Heart left ventricle (tissue), 16 donors: Measurements from ENCODE around the gene IL2RG. TPM values are rescaled to one million over a fixed set of nuclear protein-coding genes. Genes with fewer than 3 reads are reported as not detected.

Experiments
- ATAC-seq, 4 donors: fragments of 200-7000 bp; cut with Tn5 transposase; one replicate each; pipeline ENCODE4 v1.9.1; 2020 to 2022; ENCODE audit warnings: moderate library complexity in 4 of 4, mild to moderate bottlenecking in 3 of 4, moderate number of reproducible peaks in 1 of 4
- DNase-seq, 5 donors: peaks; one replicate each; pipeline ENCODE4 v3.0.0-alpha.2; 2020
- H3K27ac ChIP-seq, 12 donors: fragments of 200-600 bp; sonication (generic) in 4 of 12; one replicate each; pipeline versions ENCODE4 v1.5.0 to v1.8.0; 2016 to 2022; ENCODE audit warnings: mild to moderate bottlenecking in 2 of 12
- H3K27me3 ChIP-seq, 9 donors: fragments of 200-600 bp; sonication (generic) in 2 of 9; one replicate each; pipeline versions ENCODE4 v1.5.1 to v1.8.0; 2016 to 2022; ENCODE audit warnings: mild to moderate bottlenecking in 3 of 9
- H3K36me3 ChIP-seq, 9 donors: fragments of 200-600 bp; sonication (generic) in 2 of 9; one replicate each; pipeline versions ENCODE4 v1.5.0 to v1.8.0; 2018 to 2022; ENCODE audit warnings: mild to moderate bottlenecking in 2 of 9
- H3K4me1 ChIP-seq, 12 donors: fragments of 200-600 bp; sonication (generic) in 4 of 12; one replicate each; pipeline versions ENCODE4 v1.5.0 to v1.8.0; 2016 to 2022; ENCODE audit warnings: mild to moderate bottlenecking in 3 of 12
- H3K4me3 ChIP-seq, 12 donors: fragments of 200-600 bp; sonication (generic) in 4 of 12; one replicate each; pipeline versions ENCODE4 v1.5.0 to v1.8.0; 2017 to 2022; ENCODE audit warnings: mild to moderate bottlenecking in 9 of 12, moderate library complexity in 4 of 12
- H3K9me3 ChIP-seq, 12 donors: fragments of 200-600 bp; sonication (generic) in 4 of 12; one replicate each; pipeline versions ENCODE4 v1.5.0 to v1.8.0; 2016 to 2022; ENCODE audit warnings: mild to moderate bottlenecking in 1 of 12
- CTCF ChIP-seq, 12 donors: fragments of 200-600 bp; sonication (generic) in 4 of 12; IDR thresholded peaks; one replicate each; pipeline versions ENCODE4 v1.5.0 to v1.8.0; 2018 to 2022; ENCODE audit warnings: antibody characterized with exemption in 12 of 12, mild to moderate bottlenecking in 5 of 12
- POLR2A ChIP-seq, 2 donors: fragments of 450-650 bp; IDR thresholded peaks; one replicate each; pipeline ENCODE4 v1.6.1; 2017; ENCODE audit warnings: antibody characterized with exemption in 2 of 2, mild to moderate bottlenecking in 2 of 2, moderate library complexity in 2 of 2
- WGBS, 4 donors: extraction: QIAGEN DNeasy Blood & Tissue Kit in 2 of 4; methylation state at CpG; one replicate each; pipeline versions ENCODE4 v1.1.5 to v1.1.7; 2013 to 2018; 5-methylcytosine and 5-hydroxymethylcytosine counted together
- intact Hi-C, 10 donors: fragments of 100-400 bp; cut with DNase I; formaldehyde crosslinking; loops; one replicate each; pipeline versions ENCODE4 v1.11.1 to v1.14.2; 2022
- polyA plus RNA-seq, 2 donors: library from polyadenylated mRNA; stranded (reverse); fragments of 200-250 nt; gene quantifications; one replicate each; pipeline ENCODE4 v1.2.3, GENCODE V29; 2013
- total RNA-seq, 9 donors: library from RNA; depleted of rRNA in 2 of 9; stranded (reverse); fragments of >200 nt in 2 of 9; fragmentation: NEBNext Ultra II Directional in 3 of 9; extraction: Animal tissue kit (Norgen Biotek cat#: 25700) in 3 of 9; gene quantifications; one replicate each; pipeline versions ENCODE4 v1.1.0 to v1.2.4, GENCODE V29; 2016 to 2023
- donor health status: ischemic (EF 13 %, LVEDD 7.1; RV severe dilation, severe dysfunction).
- donor health status: healthy with polysubstance abuse.
- donor health status: DM: no; HTN: yes; CAD: no.
- donor health status: DM: no; HTN: no; CAD: no.
- donor health status: ischemic (EF 25% LVEDD 6.9; RV normal size, moderate dysfunction).
- donor health status: ischemic (EF 25% LVEDD 5.7; RV mildly dilated, moderate dysfunction).
- donor health status: healthy.
- donor health status: DM: yes; HTN: yes; CAD: no.
- donor health status: ischemic (EF 35%, LVEDD 5.7; RV mildly dilated, moderate dysfunction).
- donor health status: nonischemic (EF 11% LVEDD 7.7; RV severe dilation, severe dysfunction).
- donor health status: DM: yes; HTN: yes; CAD: no.
- donor health status: PGD.
- donor health status: ischemic (EF 29% LVEDD 5.4; RV normal size, mild dysfunction).
- donor health status: nonischemic (EF 23%, LVEDD 6.1; RV moderate dilation, normal function).

Gene IL2RG
- total and polyA plus RNA-seq, 11 donors, result 0.44 to 25.2 (median 2.0) TPM

- DNase-seq (no peak), ATAC-seq (no peak)
- TF ChIP-seq POLR2A (IDR thresholded peaks at IDR 0.05) (no peak), CTCF (IDR thresholded peaks at IDR 0.05) (no peak)
- peaks cover 0 to 2% (median 0%) of the 10 kb centered on the region in 9 donors for H3K36me3 ChIP-seq
- WGBS, 4 donors, result 81 to 87% (median 83%) methylated on average over 18 to 28 of the region's 28 CpGs
- no peaks in the 10 kb centered on the region for H3K9me3 ChIP-seq
- H3K4me3 ChIP-seq, result no peak overlapping the region
- peaks cover 0 to 3% (median 0%) of the 10 kb centered on the region in 9 donors for H3K27me3 ChIP-seq
- no peak overlapping the region for H3K27ac ChIP-seq
- H3K4me1 ChIP-seq, result peaks cover 0 to 12% (median 2%) of the 10 kb centered on the region in 12 donors
- intact Hi-C loops, result loop anchor here in 1 of 10 donors (10.0 kb wide), 1 partner anchor 107 kb away; the partner anchor contains the start of gene ZMYM3
These were observed 36.3 kb upstream of the IL2RG start for GRCh38 chrX:71147496-71148277.

GRCh38 chrX:71144651-71145050 is 33.3 kb upstream of the IL2RG start, which contains the start of gene NLGN3:
NLGN3 (plus strand) TSS chrX:71144841; CDS start chrX:71147750, 2,909 bp downstream.
- Histone ChIP-seq H3K36me3 (peaks cover 0 to 26% (median 13%) of the 10 kb centered on the region in 9 donors), H3K9me3 (no peaks in the 10 kb centered on the region), H3K27ac (no peak within 1 kb of the TSS), H3K4me3 (peak within 1 kb of the TSS in 9 of 12 donors; percentile 16 to 48 (median 28)), H3K4me1 (peaks cover 0 to 12% (median 2%) of the 10 kb centered on the region in 12 donors), H3K27me3 (no peaks in the 10 kb centered on the region)
- TF ChIP-seq POLR2A (IDR thresholded peaks at IDR 0.05), result no peak
- no peak for TF ChIP-seq CTCF (IDR thresholded peaks at IDR 0.05)
- 8 to 35% (median 21%) methylated on average over 27 to 28 of the region's 28 CpGs for WGBS, 4 donors
- DNase-seq (no peak), ATAC-seq (no peak)
- intact Hi-C loops, result loop anchor here in 1 of 10 donors (10.0 kb wide), 1 partner anchor 110 kb away; the partner anchor contains the start of gene ZMYM3

- no peak for TF ChIP-seq POLR2A (IDR thresholded peaks at IDR 0.05)
- no peak for TF ChIP-seq CTCF (IDR thresholded peaks at IDR 0.05)
- Histone ChIP-seq H3K9me3 (no peaks in the 10 kb centered on the region), H3K4me1 (peaks cover 0 to 12% (median 2%) of the 10 kb centered on the region in 12 donors), H3K27ac (no peak overlapping the region), H3K27me3 (no peaks in the 10 kb centered on the region), H3K36me3 (peaks cover 0 to 36% (median 19%) of the 10 kb centered on the region in 9 donors), H3K4me3 (no peak overlapping the region)
- ATAC-seq (peak in 1 of 4 donors; percentile 46), DNase-seq (peak in 3 of 5 donors; percentile 30 to 42 (median 33))
- 26 to 55% (median 46%) methylated on average over 4 to 6 of the region's 6 CpGs for WGBS, 4 donors
- intact Hi-C loops, result loop anchor here in 1 of 10 donors (10.0 kb wide), 1 partner anchor 111 kb away; the partner anchor contains the start of gene ZMYM3
These were observed 32.1 kb upstream of the IL2RG start for GRCh38 chrX:71143508-71143907.

GRCh38 chrX:71140440-71140839 is 29.1 kb upstream of the IL2RG start:
- Histone ChIP-seq H3K27me3 (no peaks in the 10 kb centered on the region), H3K9me3 (no peaks in the 10 kb centered on the region), H3K36me3 (peaks cover 0 to 66% (median 47%) of the 10 kb centered on the region in 9 donors), H3K4me1 (peaks cover 0 to 12% (median 0%) of the 10 kb centered on the region in 12 donors), H3K4me3 (no peak overlapping the region), H3K27ac (no peak overlapping the region)
- no peak for TF ChIP-seq CTCF (IDR thresholded peaks at IDR 0.05)
- no peak for TF ChIP-seq POLR2A (IDR thresholded peaks at IDR 0.05)
- no peak for DNase-seq
- intact Hi-C loops, result loop anchor here in 1 of 10 donors (10.0 kb wide), 1 partner anchor 114 kb away; the partner anchor contains the start of gene ZMYM3
- WGBS, 4 donors, result 61 to 81% (median 72%) methylated on average over 5 to 6 of the region's 6 CpGs
- ATAC-seq, result no peak
